Fibroblast of lung (primary cell): Measurements from ENCODE around the gene PACS2. TPM values are rescaled to one million over a fixed set of nuclear protein-coding genes. Genes with fewer than 3 reads are reported as not detected.
"Not testable (repeated sequence)": the region's sequence is repeated elsewhere in the genome, so short reads cannot be mapped to it uniquely, and the experiment has no call there.

Experiments used
- DNase-seq, 2 donors: peaks; one replicate each; pipeline versions ENCODE4 v3.0.0 to v3.0.0-alpha.2; 2010; ENCODE audit warnings: low read depth in 2 of 2
- H2AFZ ChIP-seq: 2 replicates; pipeline ENCODE4 v1.5.1; 2012; ENCODE audit warnings: low read length, control low read depth, inconsistent platforms
- H3K27ac ChIP-seq: 2 replicates; pipeline ENCODE4 v1.5.1; 2011; ENCODE audit warnings: low read length, control low read depth; ENCODE audit not compliant: insufficient read depth
- H3K27me3 ChIP-seq: 2 replicates; pipeline ENCODE4 v1.5.1; 2011; ENCODE audit warnings: mild to moderate bottlenecking, low read length; ENCODE audit not compliant: control insufficient read depth, insufficient read depth
- H3K36me3 ChIP-seq: 2 replicates; pipeline ENCODE4 v1.5.1; 2011; ENCODE audit warnings: low read length; ENCODE audit not compliant: control insufficient read depth, insufficient read depth
- H3K4me1 ChIP-seq: 2 replicates; pipeline ENCODE4 v1.5.1; 2011; ENCODE audit warnings: low read length; ENCODE audit not compliant: control insufficient read depth, insufficient read depth; ENCODE audit errors: extremely low read depth
- H3K4me2 ChIP-seq: 2 replicates; pipeline ENCODE4 v1.5.1; 2011; ENCODE audit warnings: low read length, control low read depth; ENCODE audit not compliant: insufficient read depth; ENCODE audit errors: extremely low read depth
- H3K4me3 ChIP-seq, 4 experiments: fragments of 200-600 bp in 1 of 4; sonication (generic) in 1 of 4; replicated peaks in 1 of 4; 2 replicates each; pipeline ENCODE4 v1.5.1; 2011 to 2016; ENCODE audit warnings: low read length in 4 of 4, low read depth in 3 of 4, mild to moderate bottlenecking in 3 of 4, control low read depth in 2 of 4, inconsistent platforms in 1 of 4, mixed read lengths in 1 of 4; ENCODE audit not compliant: insufficient read depth in 1 of 4; ENCODE audit errors: control extremely low read depth in 1 of 4
- H3K79me2 ChIP-seq: 2 replicates; pipeline ENCODE4 v1.5.1; 2012; ENCODE audit warnings: mild to moderate bottlenecking, low read length, inconsistent platforms; ENCODE audit not compliant: control insufficient read depth, insufficient read depth
- H3K9ac ChIP-seq: 2 replicates; pipeline ENCODE4 v1.5.1; 2011; ENCODE audit warnings: mild to moderate bottlenecking, low read length, control low read depth; ENCODE audit not compliant: insufficient read depth
- H3K9me3 ChIP-seq: 2 replicates; pipeline ENCODE4 v1.5.1; 2012; ENCODE audit warnings: low read depth, low read length; ENCODE audit not compliant: control insufficient read depth, insufficient read depth
- H4K20me1 ChIP-seq: 2 replicates; pipeline ENCODE4 v1.5.1; 2011; ENCODE audit warnings: low read length; ENCODE audit not compliant: control insufficient read depth, insufficient read depth; ENCODE audit errors: extremely low read depth
- CTCF ChIP-seq, 2 donors: IDR thresholded peaks in 1 of 2; conservative IDR thresholded peaks in 1 of 2; 1 replicate in 1 of 2; 2 replicates in 1 of 2; pipeline ENCODE4 v1.5.1; 2011 to 2012; ENCODE audit warnings: low read length in 2 of 2, control low read depth in 1 of 2, inconsistent platforms in 1 of 2, low read depth in 1 of 2, mild to moderate bottlenecking in 1 of 2
- EZH2 ChIP-seq: IDR thresholded peaks from 2 replicates; pipeline ENCODE4 v1.5.1; 2012; ENCODE audit warnings: low read length, control low read depth, mild to moderate bottlenecking; ENCODE audit errors: missing control alignments
- polyA plus RNA-seq, 2 donors: library from polyadenylated mRNA; depleted of rRNA in 1 of 2; stranded (reverse) in 1 of 2; unstranded in 1 of 2; fragments of >200 nt; gene quantifications; 2 replicates each; pipeline ENCODE4 v1.2.1, GENCODE V29; 2011 to 2012; ENCODE audit warnings: missing spikeins in 1 of 2
- total RNA-seq: library from RNA; depleted of rRNA; stranded (reverse); fragments of >200 nt; gene quantifications from 2 replicates; pipeline ENCODE4 v1.2.1, GENCODE V29; 2014

The PACS2 gene
- total and polyA plus RNA-seq, 2 donors (not counting 1 experiment from before 2014, with no cell fraction given): 20.3 to 52.5 TPM

- no peak overlapping the region for H3K4me3 ChIP-seq
- H3K4me2 ChIP-seq: no peak overlapping the region
Measured at GRCh38 chr14:105358140-105358846, 43.7 kb downstream of the PACS2 start.

GRCh38 chr14:105358943-105359342 lies 44.4 kb downstream of the PACS2 start:
- no peaks in the 10 kb centered on the region for H3K79me2 ChIP-seq
- no peaks in the 10 kb centered on the region for H3K27me3 ChIP-seq
- no peak overlapping the region for H3K4me3 ChIP-seq
- no peaks in the 10 kb centered on the region for H3K4me1 ChIP-seq
- no peak overlapping the region for H3K27ac ChIP-seq
- H3K36me3 ChIP-seq: no peaks in the 10 kb centered on the region
- no peaks in the 10 kb centered on the region for H3K9me3 ChIP-seq
- TF ChIP-seq EZH2: no peak
- no peak for TF ChIP-seq CTCF (conservative IDR thresholded peaks at IDR 0.05 in 1 of 2, IDR thresholded peaks at IDR 0.05 in 1 of 2; ENCODE audit: low read depth in 1 of 2, low read length in 2 of 2)
- H4K20me1 ChIP-seq: no peaks in the 10 kb centered on the region
- no peak overlapping the region for H3K9ac ChIP-seq
- no peak for DNase-seq
- no peak overlapping the region for H2AFZ ChIP-seq
- no peak overlapping the region for H3K4me2 ChIP-seq

More at GRCh38 chr14:105358140-105358846, 43.7 kb downstream of the PACS2 start:
- Histone ChIP-seq H3K4me1 (no peaks in the 10 kb centered on the region), H3K79me2 (no peaks in the 10 kb centered on the region), H3K27ac (no peak overlapping the region), H3K9ac (no peak overlapping the region), H3K27me3 (no peaks in the 10 kb centered on the region), H3K36me3 (no peaks in the 10 kb centered on the region), H4K20me1 (no peaks in the 10 kb centered on the region), H2AFZ (no peak overlapping the region), H3K9me3 (no peaks in the 10 kb centered on the region)
- no peak for DNase-seq
- no peak for TF ChIP-seq EZH2
- no peak for TF ChIP-seq CTCF (conservative IDR thresholded peaks at IDR 0.05 in 1 of 2, IDR thresholded peaks at IDR 0.05 in 1 of 2; ENCODE audit: low read depth in 1 of 2, low read length in 2 of 2)

GRCh38 chr14:105361412-105361811 lies 46.9 kb downstream of the PACS2 start:
- not testable (repeated sequence) for H3K4me1 ChIP-seq, H3K9ac ChIP-seq, H4K20me1 ChIP-seq, H3K9me3 ChIP-seq, H3K4me3 ChIP-seq, H3K27ac ChIP-seq, H3K27me3 ChIP-seq, H3K79me2 ChIP-seq, H3K36me3 ChIP-seq, H2AFZ ChIP-seq, DNase-seq, H3K4me2 ChIP-seq
